ENCODE results near the gene MC3R. TPM values are rescaled to one million over a fixed set of nuclear protein-coding genes. Genes with fewer than 3 reads are reported as not detected.

Gene MC3R
- total and polyA plus RNA-seq, 4 donors, result not detected

GRCh38 chr20:56257604-56258003 lies 9.1 kb downstream of the MC3R start:
- H3K27me3 ChIP-seq (ENCODE audit: control insufficient read depth in 4 of 4, insufficient read depth in 4 of 4, low read length in 3 of 4), result peaks cover 0 to 19% (median under 1%) of the 10 kb centered on the region in 4 donors
- WGBS, result 79% methylated on average over 7 of the region's 7 CpGs
- H3K4me1 ChIP-seq (ENCODE audit: control insufficient read depth in 4 of 4, insufficient read depth in 4 of 4, low read length in 3 of 4), result no peaks in the 10 kb centered on the region
- TF ChIP-seq RAD21 (IDR thresholded peaks at IDR 0.05) (no peak), GABPA (IDR thresholded peaks at IDR 0.05 in 1 of 2, conservative IDR thresholded peaks at IDR 0.05 in 1 of 2) (no peak), YY1 (IDR thresholded peaks at IDR 0.05) (no peak), SP1 (IDR thresholded peaks at IDR 0.05) (no peak), MAX (IDR thresholded peaks at IDR 0.05) (no peak)
- H3K4me3 ChIP-seq (ENCODE audit: low read depth in 1 of 3, low read length in 3 of 3), result no peak overlapping the region
- no peak overlapping the region for H3K27ac ChIP-seq (ENCODE audit: low read depth in 1 of 2, low read length in 2 of 2)
- no peaks in the 10 kb centered on the region for H3K9me3 ChIP-seq (ENCODE audit: control insufficient read depth in 4 of 4, low read length in 3 of 4)
- no peaks in the 10 kb centered on the region for H3K36me3 ChIP-seq (ENCODE audit: control insufficient read depth in 4 of 4, insufficient read depth in 3 of 4, low read depth in 1 of 4, low read length in 3 of 4)
- H3K9ac ChIP-seq (ENCODE audit: low read depth in 1 of 2, low read length in 2 of 2), result no peak overlapping the region
- no peak for DNase-seq (ENCODE audit: low spot score)

- no peak for DNase-seq (ENCODE audit: low spot score)
- Histone ChIP-seq H3K27me3 (ENCODE audit: control insufficient read depth in 4 of 4, insufficient read depth in 4 of 4, low read length in 3 of 4) (peaks cover 0 to 14% (median under 1%) of the 10 kb centered on the region in 4 donors), H3K9ac (ENCODE audit: low read depth in 1 of 2, low read length in 2 of 2) (no peak overlapping the region), H3K9me3 (ENCODE audit: control insufficient read depth in 4 of 4, low read length in 3 of 4) (no peaks in the 10 kb centered on the region), H3K4me3 (ENCODE audit: low read depth in 1 of 3, low read length in 3 of 3) (no peak overlapping the region), H3K36me3 (ENCODE audit: control insufficient read depth in 4 of 4, insufficient read depth in 3 of 4, low read depth in 1 of 4, low read length in 3 of 4) (no peaks in the 10 kb centered on the region), H3K27ac (ENCODE audit: low read depth in 1 of 2, low read length in 2 of 2) (no peak overlapping the region), H3K4me1 (ENCODE audit: control insufficient read depth in 4 of 4, insufficient read depth in 4 of 4, low read length in 3 of 4) (no peaks in the 10 kb centered on the region)
- TF ChIP-seq REST (IDR thresholded peaks at IDR 0.05) (no peak), ZBTB33 (IDR thresholded peaks at IDR 0.05) (no peak), SP1 (IDR thresholded peaks at IDR 0.05) (no peak), GABPA (IDR thresholded peaks at IDR 0.05 in 1 of 2, conservative IDR thresholded peaks at IDR 0.05 in 1 of 2) (no peak), RAD21 (IDR thresholded peaks at IDR 0.05) (no peak), EGR1 (IDR thresholded peaks at IDR 0.05; ENCODE audit: low read depth in 2 of 2) (no peak), RXRA (IDR thresholded peaks at IDR 0.05) (no peak)
- 55% methylated on average over 2 of the region's 2 CpGs for WGBS
Measured at GRCh38 chr20:56259948-56260347, 11.4 kb downstream of the MC3R start.

- H3K4me1 ChIP-seq (ENCODE audit: control insufficient read depth in 4 of 4, insufficient read depth in 4 of 4, low read length in 3 of 4), result no peaks in the 10 kb centered on the region
- no peak overlapping the region for H3K9ac ChIP-seq (ENCODE audit: low read depth in 1 of 2, low read length in 2 of 2)
- no peaks in the 10 kb centered on the region for H3K36me3 ChIP-seq (ENCODE audit: control insufficient read depth in 4 of 4, insufficient read depth in 3 of 4, low read depth in 1 of 4, low read length in 3 of 4)
- H3K27ac ChIP-seq (ENCODE audit: low read depth in 1 of 2, low read length in 2 of 2), result no peak overlapping the region
- no peaks in the 10 kb centered on the region for H3K9me3 ChIP-seq (ENCODE audit: control insufficient read depth in 4 of 4, low read length in 3 of 4)
- TF ChIP-seq JUND (IDR thresholded peaks at IDR 0.05) (no peak), CTCF (IDR thresholded peaks at IDR 0.05; ENCODE audit: low read depth, low read length, missing input control) (no peak)
- no peak overlapping the region for H3K4me3 ChIP-seq (ENCODE audit: low read depth in 1 of 3, low read length in 3 of 3)
- peaks cover 0 to 10% (median 1%) of the 10 kb centered on the region in 4 donors for H3K27me3 ChIP-seq (ENCODE audit: control insufficient read depth in 4 of 4, insufficient read depth in 4 of 4, low read length in 3 of 4)
- DNase-seq (ENCODE audit: low spot score), result no peak
Measured at GRCh38 chr20:56268536-56268935, 20.0 kb downstream of the MC3R start.
